HG03460 (cell line): Measurements from ENCODE around the gene TTYH2.
A peak's percentile ranks its signal among the peaks of the same experiment; 100 is the strongest.

Experiments used
- ATAC-seq: cut with Tn5 transposase; IDR thresholded peaks from one replicate; pipeline ENCODE4 v1.9.1; 2021; ENCODE audit not compliant: unreplicated experiment

TTYH2 gene

DNA sequence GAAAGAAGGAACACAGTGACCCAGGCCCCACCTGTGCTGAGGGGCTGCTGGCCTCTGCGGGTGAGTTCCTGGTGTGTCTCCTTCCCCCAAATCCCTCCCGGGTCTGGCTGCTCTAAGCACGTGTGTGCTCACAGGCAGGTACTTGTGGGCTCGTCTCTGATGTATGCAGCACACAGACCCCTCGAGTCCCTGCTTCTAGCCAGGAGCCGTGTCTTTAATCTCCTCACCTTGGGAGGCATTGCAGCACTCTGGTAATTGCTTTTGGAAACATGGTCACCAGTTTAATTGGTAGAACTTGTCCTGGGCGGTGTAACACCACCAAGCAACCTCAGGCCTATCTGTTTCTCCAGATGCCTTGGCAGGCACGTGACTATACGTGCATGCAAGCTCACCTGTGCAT lies 18.7 kb upstream of the TTYH2 start:
- no peak for ATAC-seq

DNA sequence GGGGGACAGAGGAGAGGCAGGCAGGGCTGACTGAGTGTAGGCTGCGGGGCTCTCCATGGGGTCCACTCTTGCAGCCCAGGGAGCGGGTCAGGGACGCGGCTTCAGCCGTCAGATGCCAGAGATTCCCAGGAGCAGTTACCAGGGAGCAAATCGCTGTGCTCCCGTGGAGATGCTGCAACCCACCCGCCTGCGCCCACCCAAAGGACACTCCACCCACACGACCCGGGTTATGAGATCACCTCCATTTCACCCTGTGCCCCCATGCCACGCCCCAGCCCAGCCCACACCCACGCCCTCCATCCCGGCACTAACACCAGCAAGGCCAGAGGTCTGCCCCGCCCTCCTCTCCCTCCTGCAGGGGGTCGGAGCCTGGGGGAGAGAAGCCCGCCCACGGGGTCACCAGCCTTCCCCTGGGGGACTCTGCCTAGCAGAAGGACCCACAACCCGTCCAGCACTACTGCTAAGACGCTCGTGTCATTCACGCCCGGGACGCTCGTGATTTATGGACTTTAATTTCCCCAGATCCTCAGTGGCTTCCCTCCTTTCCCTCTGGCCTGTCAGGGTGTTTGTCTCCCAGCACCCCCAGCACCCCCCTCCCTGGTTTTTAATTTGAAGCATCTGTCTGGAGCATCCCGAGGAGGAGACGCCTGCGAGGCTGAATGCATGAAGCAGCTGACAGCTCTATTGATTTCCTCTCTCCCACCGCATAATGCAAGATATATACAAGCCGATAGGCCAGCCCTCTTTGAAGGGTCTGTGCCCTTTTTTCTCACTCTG lies 16.6 kb upstream of the TTYH2 start:
- no peak for ATAC-seq

DNA sequence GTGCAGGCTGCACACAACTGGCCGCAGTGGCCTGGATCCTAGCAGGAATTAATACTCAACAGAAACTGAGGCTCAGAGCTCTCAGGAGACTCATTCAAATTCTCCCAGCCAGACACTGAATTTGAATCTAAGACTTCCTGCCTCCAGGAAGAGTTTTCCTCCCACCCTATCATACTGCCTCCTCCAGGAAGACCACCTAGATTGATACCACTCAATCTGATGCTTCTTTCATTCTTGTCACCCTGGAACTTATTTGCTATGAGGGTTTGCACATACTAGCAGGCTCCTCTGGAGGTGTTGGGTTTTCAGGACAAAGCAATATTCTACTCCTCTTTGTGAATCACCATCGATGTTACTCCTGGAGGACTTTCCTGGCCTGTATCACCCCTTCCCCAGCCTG lies 15.6 kb upstream of the TTYH2 start:
- ATAC-seq: no peak

DNA sequence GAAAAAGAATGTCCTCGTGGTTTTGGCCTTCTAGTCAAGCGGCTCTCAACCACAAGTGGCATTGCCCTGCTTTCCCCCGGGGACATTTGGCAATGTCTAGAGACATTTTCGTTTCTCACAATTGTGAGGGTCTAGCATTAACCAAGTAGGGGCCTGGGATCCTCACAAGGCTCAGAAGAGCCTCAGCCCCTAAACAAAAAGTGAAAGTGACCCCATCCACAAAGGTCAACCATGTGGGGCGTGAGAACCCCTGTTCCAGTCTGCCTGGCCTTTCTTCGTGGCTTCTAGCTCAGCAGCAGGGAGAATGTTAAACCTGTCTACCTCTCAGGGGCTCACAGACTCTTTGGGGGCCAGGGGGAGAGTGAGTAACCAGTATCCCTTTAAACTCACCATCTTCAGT lies 14.7 kb upstream of the TTYH2 start:
- no peak for ATAC-seq

DNA sequence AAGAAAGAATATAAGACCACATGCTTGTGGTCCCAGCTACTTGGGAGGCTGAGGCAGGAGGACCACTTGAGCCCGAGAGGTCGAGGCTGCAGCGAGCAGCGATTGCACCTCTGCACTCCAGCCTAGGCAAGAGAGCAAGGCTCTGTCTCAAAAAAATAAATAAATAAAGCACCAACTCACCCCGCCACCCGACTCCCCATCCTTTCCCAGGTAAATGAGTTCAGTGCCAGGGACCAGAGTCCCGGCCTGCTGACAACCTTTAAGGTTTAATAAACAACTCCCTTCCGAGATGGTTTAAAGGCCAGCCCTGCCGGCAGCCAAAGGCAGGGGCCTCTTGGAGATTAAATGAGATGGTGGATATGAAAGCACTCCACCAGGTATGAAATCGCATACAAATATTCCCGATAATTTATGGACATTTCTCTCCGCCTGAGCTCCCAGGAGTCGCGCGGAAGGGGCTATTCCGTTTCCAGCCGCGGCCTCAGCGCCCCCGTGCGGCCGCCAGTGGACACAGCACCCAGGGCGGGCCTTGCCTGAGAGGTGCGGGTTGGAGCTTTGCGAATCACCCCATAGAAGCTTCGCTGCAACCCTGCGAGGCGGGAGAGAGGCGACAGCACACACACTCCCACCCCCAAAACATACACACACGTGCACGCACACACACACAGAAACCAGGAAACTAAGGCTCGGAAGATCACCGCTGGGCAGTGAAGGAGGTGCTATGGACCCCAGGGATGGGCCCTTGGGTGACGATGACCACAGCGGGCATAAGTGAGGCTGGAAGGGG lies 13.9 kb upstream of the TTYH2 start:
- no peak for ATAC-seq

DNA sequence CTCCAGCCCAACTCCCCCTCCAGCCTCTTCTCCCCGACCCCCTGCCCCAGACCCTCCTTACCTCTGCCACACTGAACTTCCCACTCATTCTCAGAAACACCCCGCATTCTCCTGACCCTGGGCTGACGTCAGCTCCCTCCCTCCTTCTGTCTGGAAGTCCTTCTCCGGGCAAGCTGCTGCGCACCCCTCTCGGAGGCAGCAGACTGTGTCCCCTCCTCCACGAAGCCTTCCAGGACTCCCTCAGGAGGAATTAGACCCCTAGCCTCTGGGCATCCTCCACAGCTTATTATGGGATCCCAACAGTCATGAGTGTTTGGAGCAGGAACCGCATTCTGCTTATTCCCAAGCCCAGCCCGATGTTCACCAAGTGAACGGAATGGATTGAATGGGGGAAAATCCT lies 13.3 kb upstream of the TTYH2 start:
- no peak for ATAC-seq

DNA sequence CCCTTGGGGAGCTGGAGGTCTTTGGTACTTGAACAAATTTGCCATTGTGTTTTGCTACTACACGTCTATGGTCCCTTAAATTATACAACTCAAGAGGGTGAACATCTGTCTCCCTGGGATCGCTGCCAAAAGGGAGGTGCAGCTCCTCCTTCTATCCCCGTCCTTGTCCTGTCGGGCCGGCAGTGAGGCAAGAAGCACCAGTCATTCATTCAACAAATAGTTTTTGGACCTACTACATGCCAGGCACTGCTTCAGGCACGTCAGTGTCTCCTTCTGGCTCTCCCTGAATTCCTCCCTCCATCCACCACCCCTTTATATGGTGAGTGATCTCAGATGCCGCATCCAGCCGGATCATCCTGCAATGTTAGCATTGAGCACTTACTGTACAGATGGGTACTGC lies 12.1 kb upstream of the TTYH2 start:
- no peak for ATAC-seq

DNA sequence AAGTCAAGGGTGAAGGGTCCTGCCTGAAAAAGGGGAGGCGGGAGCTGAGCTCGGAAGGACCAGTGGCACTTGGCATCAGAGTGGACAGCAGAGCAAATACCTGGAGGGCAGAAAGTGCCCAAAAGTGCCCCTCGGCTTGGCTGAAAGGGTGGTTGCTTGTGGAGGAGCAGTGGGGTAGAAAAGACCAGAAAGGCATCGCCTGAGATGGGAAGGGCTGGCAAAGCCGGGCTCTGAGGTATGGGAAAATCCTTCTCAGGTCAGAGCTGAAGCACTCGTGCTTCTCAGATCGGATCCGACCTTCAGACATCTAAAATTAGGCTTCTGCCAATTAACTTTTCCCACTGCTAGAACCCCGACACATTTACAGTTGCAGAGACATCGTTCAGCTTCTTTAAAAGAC lies 11.4 kb upstream of the TTYH2 start:
- no peak for ATAC-seq

DNA sequence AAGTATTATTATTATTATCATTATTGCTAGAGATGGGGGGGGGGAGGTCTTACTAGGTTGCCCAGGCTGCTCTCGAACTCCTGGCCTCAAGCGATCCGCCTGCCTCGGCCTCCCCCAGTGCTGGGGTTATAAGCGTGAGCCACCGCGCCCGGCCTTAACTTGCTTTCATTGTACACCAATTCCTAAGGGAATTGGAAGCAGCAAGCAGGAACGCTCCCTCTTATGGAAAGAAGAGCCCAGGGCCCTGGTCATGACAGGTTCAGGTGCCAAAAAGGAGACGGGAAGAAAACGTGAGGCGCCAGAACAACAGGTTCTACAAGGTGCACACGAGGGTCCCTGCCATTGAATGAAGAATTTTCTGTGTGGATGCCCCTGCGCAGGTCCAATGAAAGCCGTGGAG lies 10.4 kb upstream of the TTYH2 start:
- ATAC-seq: no peak

DNA sequence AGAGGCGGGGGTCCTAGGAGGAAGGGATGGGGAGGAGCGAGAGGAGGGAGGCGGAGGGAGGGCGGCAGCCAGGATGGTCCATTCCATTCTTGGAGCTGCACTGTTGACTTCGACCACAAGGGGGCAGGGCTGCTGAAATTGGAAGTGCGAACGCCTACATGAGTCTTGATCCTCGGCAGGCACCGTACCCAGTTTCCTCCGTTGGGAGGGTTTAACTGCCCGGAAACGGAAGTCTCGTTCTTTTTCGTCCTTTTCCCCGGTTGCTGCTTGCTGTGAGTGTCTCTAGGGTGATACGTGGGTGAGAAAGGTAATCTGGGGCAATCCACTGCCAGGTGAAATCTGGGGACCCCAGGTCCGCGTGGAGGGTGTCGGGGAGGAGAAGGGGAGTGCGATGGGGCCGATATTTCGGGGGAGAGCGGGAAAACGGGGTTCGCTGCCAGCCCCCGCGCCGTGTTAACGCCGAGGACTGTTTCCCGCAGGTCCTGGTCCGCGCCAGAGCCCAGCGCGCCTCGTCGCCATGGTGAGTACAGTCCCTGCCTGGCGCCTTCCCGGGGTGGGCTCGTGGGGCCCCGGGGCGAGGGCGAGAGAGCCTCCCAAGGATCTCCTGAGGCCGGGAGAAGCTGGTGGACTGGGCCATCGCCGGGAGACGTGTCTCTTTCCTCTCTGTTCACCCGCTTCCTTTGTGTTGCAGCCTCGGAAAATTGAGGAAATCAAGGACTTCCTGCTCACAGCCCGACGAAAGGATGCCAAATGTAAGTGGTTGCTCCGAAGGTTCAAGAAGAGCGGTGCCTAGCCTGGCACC lies 9.7 kb upstream of the TTYH2 start, which contains the start of gene RPL38:
TSS of gene RPL38 (plus strand) at position 240 of the 802 bp plus-strand sequence. CDS start at position 518, 278 bp downstream.
- peak; percentile 62 for ATAC-seq

DNA sequence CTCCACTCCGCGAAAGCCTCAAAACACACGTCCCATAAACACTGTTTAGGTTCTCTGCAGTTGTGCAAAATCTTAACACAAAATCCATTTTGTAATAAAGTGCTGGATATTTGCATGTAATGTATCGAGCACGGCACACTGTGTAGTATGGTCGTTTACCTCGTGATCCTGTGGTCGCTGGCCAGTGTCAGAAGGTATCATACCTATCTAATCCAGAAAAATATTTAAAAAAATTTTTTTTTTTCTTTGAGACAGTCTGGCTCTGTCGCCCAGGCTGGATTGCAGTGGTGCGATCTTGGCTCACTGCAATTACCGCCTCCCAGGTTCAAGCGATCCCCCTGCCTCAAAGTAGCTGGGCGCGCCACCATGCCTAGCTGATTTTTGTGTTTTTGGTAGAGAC lies 8.9 kb upstream of the TTYH2 start:
- no peak for ATAC-seq

DNA sequence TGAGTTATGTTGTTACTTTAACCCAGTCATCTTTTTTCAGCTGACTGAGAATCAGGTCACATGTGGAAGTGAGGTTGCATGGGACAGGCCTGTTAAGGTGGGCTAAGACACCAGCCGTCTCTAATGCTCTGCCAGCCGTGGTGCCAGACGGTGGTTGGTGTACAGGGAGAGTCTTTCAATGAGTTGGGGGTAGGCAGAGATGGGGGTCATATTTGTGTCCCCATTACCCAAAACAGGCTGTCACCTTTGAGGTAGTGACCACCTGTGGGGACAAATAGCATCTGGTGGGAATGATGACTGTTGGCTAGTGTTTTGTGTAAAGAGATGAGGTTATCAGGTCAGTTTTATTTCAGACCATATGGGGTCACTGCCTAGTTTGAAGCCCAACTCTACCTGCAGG lies 8.1 kb upstream of the TTYH2 start:
- ATAC-seq: no peak

DNA sequence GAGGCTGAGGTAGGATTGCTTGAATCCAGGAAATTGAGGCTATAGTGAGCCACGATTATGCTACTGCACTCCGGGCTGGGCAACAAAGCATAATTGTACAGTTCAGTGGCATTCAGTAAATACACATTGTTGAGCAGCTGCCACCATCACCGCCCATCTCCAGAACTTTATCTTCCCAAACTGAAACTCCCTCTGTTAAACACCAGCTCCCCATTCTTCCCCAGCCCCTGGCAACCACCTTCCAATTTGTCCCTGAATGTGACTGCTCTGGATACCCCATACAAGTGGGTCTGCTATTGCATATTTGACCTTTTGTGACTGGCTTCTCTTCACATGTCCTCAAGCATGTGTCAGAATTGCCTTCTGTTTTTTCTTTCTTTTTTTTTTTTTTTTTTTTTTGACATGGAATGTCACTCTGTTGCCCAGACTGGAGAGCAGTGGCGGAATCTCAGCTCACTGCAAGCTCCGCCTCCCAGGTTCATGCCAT lies 7.0 kb upstream of the TTYH2 start:
- no peak for ATAC-seq

DNA sequence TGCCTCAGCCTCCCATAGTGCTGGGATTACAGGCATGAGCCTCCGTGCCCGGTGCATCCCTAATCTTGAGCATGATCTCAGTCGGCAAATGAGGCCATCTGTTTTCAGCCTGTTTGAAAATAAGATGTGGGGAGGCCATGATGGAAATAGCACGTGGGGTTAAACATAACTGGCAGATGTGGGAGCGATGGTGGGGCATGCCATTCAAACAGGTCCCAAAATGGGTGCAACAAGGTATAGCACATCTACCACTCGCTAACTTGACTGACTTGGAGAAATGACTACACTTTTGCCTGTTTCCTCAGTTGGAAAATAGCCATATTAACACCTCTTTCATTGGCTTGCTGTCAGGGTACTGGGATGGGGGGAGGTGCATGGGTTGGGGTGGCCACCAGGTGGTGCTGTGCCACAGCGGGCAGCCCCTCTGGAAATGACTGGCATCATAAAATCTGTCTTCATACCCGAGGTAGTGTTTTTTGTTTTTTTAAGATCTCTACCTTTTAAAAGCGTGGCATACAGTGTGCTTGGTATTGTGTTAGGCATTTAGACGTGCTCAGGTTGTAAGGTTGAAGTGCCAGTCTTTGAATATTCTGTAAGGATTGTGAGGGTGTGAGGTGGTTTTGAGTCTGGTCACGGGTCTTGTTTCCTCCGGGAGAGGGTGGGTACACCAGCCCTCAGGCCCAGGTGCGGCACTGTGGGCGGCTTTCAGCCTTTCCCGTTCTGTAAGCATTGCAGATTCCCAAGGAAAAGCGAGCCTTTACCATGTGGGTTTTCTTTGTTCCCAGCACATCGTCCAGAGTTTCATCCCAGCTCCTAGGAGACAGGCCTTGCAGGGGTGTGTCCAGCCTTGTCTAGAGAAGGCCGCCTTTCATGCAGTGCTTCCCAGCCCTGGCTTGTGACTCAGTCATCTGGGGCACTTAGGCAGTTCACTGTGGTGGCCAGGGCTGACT lies 2.9 kb upstream of the TTYH2 start:
- no peak for ATAC-seq

DNA sequence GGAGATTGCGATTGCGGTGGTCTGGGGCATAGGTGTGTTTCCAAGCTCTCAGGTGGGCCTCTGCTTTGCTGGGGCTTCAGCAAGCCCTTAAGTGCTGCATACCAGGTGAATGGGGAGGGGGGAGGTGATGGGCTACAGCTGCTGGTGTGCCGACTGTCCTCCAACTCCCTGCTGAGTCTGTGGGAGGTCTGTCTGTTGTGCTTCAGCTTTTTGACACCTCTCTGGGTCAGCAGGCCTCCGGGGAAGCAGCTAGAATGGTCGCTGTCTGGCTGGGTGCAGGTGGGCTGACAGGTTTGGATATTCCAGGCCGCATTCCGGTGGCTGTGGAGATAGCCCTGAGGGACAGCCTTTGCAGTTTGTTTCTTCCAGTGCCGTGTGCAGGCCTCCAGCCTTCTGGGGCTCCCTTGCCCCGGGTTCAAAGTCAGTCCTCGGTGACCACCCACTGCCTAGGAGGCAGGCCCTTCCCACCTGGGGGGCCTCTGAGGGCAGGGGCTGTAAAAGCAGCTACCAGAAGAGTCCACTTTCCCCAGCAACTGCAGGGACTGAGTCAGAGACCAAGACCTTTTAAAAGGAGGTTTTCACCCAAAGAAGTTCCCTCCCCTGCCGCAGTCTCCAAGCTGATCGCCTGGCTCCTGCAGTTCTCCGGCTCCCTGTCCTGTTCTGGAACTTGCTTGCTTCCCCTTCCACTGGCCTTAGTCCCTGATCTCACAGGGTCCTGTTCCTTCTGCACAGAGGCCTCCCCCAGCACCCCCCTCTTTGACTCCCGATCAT lies 2.0 kb upstream of the TTYH2 start:
- ATAC-seq: no peak

DNA sequence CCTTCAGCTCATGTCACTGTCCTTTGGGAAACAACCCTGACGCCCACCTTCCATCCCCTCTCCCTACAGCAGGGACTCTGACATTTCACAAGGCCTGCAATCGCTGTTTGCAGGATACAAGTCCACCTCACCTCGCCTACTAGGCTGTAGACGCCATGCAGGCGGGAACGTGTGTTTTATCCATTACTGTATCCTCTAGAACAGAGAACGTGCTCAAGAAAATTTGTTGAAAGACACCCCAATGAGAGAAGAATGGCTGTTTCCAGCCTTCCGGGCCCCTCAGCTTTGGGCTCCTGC lies 1.5 kb upstream of the TTYH2 start:
- ATAC-seq: no peak

DNA sequence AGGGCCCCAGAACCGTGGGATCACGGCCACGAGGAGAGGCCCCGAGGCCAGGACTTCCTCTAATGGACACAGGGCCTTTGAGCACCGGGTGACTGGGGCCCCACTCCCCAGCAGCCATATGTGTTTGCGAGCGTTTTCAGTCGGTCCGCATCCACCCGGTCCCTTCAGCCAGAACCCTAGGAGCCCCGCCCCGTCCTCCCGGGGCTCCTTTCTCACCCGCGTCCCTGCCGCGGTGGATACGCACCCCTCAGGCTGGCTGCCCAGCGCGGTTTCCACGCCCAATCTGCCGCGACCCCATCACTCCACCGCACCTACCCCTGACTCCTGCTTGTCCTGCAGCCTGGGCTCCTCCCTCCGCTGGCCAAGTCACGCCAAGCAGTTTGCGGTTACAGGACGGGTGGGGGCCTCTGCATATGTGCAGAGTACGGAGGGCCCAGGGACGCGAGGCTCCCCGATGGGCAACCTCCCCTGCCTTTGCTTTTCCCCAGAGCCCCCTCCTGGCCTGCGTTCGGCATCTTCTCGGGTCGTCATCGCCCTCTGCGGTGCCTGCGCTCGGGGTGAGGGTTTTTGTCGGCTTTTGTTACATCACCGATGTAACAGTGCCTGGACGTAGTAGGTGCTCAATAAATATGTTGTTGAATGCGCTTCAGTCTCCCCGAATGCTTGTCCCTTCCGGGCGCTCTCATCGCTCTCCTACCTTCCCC lies 1.0 kb upstream of the TTYH2 start:
- ATAC-seq: peak; percentile 1

DNA sequence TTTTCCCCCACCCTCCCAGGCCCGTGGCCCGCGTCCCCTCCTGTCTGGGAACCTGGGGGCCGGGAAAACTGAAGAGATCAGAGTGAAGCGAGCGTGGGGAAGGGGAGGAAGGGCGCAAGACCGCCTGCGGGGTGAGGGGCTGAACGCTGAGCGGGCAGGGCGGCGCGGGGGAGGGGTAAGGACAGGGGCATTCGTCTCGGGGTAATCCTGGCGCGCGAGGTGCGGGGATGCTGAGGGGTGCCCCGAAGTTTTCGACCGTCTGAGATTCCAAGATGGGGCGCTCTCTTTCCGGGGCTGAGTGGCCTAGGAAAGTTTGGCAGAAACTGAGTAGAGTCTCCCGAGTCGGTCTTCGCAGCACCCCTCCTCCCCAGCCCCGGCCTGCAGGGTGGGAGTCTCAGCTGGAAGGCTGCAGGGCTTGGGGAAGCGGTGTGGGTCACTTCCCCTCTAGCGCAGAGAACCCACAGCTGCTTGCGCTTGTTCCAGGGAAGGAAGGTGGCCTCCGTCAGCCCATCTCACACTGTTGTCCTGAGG lies 555 bp downstream of the TTYH2 start:
- ATAC-seq: no peak
